ENCODE data around the gene NEMP1. TPM values are rescaled to one million over a fixed set of nuclear protein-coding genes. Genes with fewer than 3 reads are reported as not detected.

Gene NEMP1
- total RNA-seq, 1 experiment from 2014 or later: 16.4 TPM

DNA sequence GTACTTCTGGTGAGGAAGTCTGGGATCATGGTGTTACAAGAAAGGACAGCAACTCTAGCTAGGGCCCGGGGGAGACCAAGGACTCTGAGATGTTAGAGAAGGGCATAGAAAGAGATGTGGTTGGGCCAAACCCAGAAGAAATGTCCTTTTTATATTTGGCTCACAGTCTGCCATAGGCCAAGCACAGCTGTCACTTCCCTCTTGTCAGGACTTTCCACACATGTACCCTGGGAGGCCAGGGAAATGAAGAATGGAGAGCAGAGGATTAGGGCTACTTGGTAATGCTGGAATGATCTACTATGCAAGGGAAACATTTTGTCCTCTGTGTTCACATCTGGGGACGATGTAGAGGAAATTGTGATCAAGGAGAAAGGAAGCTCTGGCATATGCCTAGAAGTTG, 37.8 kb downstream of the NEMP1 start:
- Histone ChIP-seq H3K36me3 (ENCODE audit: low read depth, low read length) (no peaks in the 10 kb centered on the region), H3F3A (ENCODE audit: low read length, unreplicated experiment) (no peaks in the 10 kb centered on the region), H3K9me3 (ENCODE audit: low read length) (no peaks in the 10 kb centered on the region), H3K9me2 (replicated peaks; ENCODE audit: low read length) (no peaks in the 10 kb centered on the region), H3K79me2 (ENCODE audit: low read length) (no peaks in the 10 kb centered on the region), H3K27me3 (ENCODE audit: low read length) (peaks cover 33% of the 10 kb centered on the region), H3K9ac (ENCODE audit: low read length) (no peak overlapping the region), H3K4me1 (ENCODE audit: insufficient read depth, low read length) (no peaks in the 10 kb centered on the region), H4K20me1 (ENCODE audit: low read length) (no peaks in the 10 kb centered on the region), H2AFZ (ENCODE audit: low read length) (no peak overlapping the region), H3K4me3 (ENCODE audit: low read length) (no peak overlapping the region), H3K27ac (ENCODE audit: low read length) (no peak overlapping the region), H3K4me2 (ENCODE audit: low read length) (no peak overlapping the region)
- intact Hi-C loops (cut with micrococcal nuclease): no loop called here
- ATAC-seq (no peak), DNase-seq (no peak)
- CTCF ChIA-PET: no interaction called here
- no peak for TF ChIP-seq EZH2 (IDR thresholded peaks at IDR 0.05; ENCODE audit: low read length, unreplicated experiment)
- TF ChIP-seq EZH2phosphoT487 (IDR thresholded peaks at IDR 0.05; ENCODE audit: borderline replicate concordance, low read length): no peak
- no peak for TF ChIP-seq CTCF (conservative IDR thresholded peaks at IDR 0.05; ENCODE audit: low read depth, low read length)
- no TSS peak for BruUV-seq (replicated peaks)
- POLR2A ChIA-PET (ENCODE audit: unreplicated experiment): no interaction called here

DNA sequence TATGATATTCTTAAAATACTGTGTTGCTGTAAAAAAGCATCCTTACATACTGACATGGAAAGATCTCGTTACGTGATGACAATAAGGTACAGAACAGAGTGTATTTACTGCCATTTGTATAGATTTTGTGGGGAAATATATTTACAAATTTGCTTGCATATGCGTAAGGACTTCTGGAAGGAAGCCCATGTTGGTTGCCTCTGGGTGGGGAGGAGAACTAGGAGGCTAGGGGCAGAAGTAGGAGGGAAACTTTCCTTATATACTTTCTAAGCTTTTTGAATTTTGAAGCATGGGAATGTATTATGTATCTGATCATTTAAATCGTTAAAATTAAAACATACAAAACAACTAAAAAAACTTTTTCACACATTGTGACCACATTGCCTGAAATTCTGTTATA, 38.4 kb downstream of the NEMP1 start:
- ATAC-seq (no peak), DNase-seq (no peak)
- Histone ChIP-seq H3K79me2 (ENCODE audit: low read length) (no peaks in the 10 kb centered on the region), H3K9me2 (replicated peaks; ENCODE audit: low read length) (no peaks in the 10 kb centered on the region), H3F3A (ENCODE audit: low read length, unreplicated experiment) (no peaks in the 10 kb centered on the region), H3K9me3 (ENCODE audit: low read length) (no peaks in the 10 kb centered on the region), H3K4me3 (ENCODE audit: low read length) (no peak overlapping the region), H3K27me3 (ENCODE audit: low read length) (peaks cover 29% of the 10 kb centered on the region), H3K36me3 (ENCODE audit: low read depth, low read length) (no peaks in the 10 kb centered on the region), H3K4me2 (ENCODE audit: low read length) (no peak overlapping the region), H4K20me1 (ENCODE audit: low read length) (no peaks in the 10 kb centered on the region), H3K9ac (ENCODE audit: low read length) (no peak overlapping the region), H3K27ac (ENCODE audit: low read length) (no peak overlapping the region), H2AFZ (ENCODE audit: low read length) (no peak overlapping the region), H3K4me1 (ENCODE audit: insufficient read depth, low read length) (no peaks in the 10 kb centered on the region)
- ChIA-PET POLR2A (ENCODE audit: unreplicated experiment) (no interaction called here), CTCF (no interaction called here)
- TF ChIP-seq EZH2phosphoT487 (IDR thresholded peaks at IDR 0.05; ENCODE audit: borderline replicate concordance, low read length) (no peak), EZH2 (IDR thresholded peaks at IDR 0.05; ENCODE audit: low read length, unreplicated experiment) (no peak), CTCF (conservative IDR thresholded peaks at IDR 0.05; ENCODE audit: low read depth, low read length) (no peak)
- intact Hi-C loops (cut with micrococcal nuclease): no loop called here
- no TSS peak for BruUV-seq (replicated peaks)

DNA sequence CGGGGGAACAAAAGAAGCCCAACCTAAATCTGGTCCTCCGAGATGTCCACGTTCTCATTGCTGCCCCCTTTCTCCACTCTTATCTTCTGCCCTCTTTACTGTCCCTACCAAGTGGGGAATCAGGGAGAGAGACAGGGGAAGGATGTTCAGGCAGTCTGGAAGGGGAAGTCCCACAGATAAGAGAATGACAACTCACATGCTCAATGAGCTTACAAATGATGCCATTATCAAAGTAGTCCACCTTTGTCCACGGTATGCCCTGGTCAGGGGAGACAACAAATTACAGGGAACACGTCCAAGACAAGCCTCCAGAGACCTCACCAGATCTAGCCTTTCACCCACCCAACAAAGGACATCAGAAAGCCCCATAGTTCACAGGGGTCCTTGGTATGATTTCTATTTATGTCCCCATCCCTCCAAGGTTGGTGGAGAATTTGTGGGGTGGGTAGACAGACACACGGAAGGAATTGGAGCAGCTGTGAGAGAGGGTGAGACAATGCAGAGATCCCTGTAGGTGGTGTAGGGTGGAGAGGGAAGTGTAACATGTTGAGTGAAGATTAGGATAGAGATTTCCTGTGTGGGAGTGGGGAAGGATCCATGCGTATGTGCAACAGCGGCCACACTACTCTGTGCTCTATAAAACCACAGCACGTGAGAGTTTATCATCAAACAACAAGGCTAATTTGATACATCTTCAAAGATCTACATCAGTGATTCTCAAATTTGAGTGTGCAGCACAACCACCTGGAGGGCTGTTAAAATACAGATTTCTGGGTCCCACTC, 39.4 kb downstream of the NEMP1 start:
- H3K4me1 ChIP-seq (ENCODE audit: insufficient read depth, low read length): no peaks in the 10 kb centered on the region
- intact Hi-C loops (cut with micrococcal nuclease): no loop called here
- no peak overlapping the region for H3K27ac ChIP-seq (ENCODE audit: low read length)

More for the DNA sequence above, 39.4 kb downstream of the NEMP1 start:
- ATAC-seq (no peak), DNase-seq (no peak)
- Histone ChIP-seq H3K27me3 (ENCODE audit: low read length) (peaks cover 29% of the 10 kb centered on the region), H3K9me3 (ENCODE audit: low read length) (no peaks in the 10 kb centered on the region), H3K79me2 (ENCODE audit: low read length) (no peaks in the 10 kb centered on the region), H4K20me1 (ENCODE audit: low read length) (no peaks in the 10 kb centered on the region), H3K36me3 (ENCODE audit: low read depth, low read length) (no peaks in the 10 kb centered on the region), H3F3A (ENCODE audit: low read length, unreplicated experiment) (no peaks in the 10 kb centered on the region), H3K4me2 (ENCODE audit: low read length) (no peak overlapping the region), H3K9me2 (replicated peaks; ENCODE audit: low read length) (no peaks in the 10 kb centered on the region), H3K4me3 (ENCODE audit: low read length) (no peak overlapping the region), H2AFZ (ENCODE audit: low read length) (no peak overlapping the region), H3K9ac (ENCODE audit: low read length) (no peak overlapping the region)
- TF ChIP-seq EZH2 (IDR thresholded peaks at IDR 0.05; ENCODE audit: low read length, unreplicated experiment): no peak
- TF ChIP-seq EZH2phosphoT487 (IDR thresholded peaks at IDR 0.05; ENCODE audit: borderline replicate concordance, low read length): no peak
- no peak for TF ChIP-seq CTCF (conservative IDR thresholded peaks at IDR 0.05; ENCODE audit: low read depth, low read length)
- ChIA-PET POLR2A (ENCODE audit: unreplicated experiment) (no interaction called here), CTCF (no interaction called here)
- no TSS peak for BruUV-seq (replicated peaks)
